Astrocyte of the spinal cord (primary cell): ENCODE measurements around the gene GNPTAB.
"Not testable (repeated sequence)": the region's sequence is repeated elsewhere in the genome, so short reads cannot be mapped to it uniquely, and the experiment has no call there.

Source experiments
- DNase-seq: peaks from one replicate; pipeline ENCODE4 v3.0.0; 2011; ENCODE audit warnings: low read depth, low spot score
- H3K4me3 ChIP-seq: 2 replicates; pipeline ENCODE4 v1.5.1; 2011; ENCODE audit warnings: low read depth, mild to moderate bottlenecking, low read length, moderate library complexity
- CTCF ChIP-seq: IDR thresholded peaks from 2 replicates; pipeline ENCODE4 v1.5.1; 2012; ENCODE audit warnings: low read depth, mild to moderate bottlenecking, low read length, inconsistent platforms
- in situ Hi-C: cut with HindIII; loops from 2 replicates; pipeline ENCODE4 v1.10.0; 2017; ENCODE audit warnings: low sequenced_read_pairs

The GNPTAB gene

GRCh38 chr12:101823891-101824290 lies 6.9 kb downstream of the GNPTAB start:
- no peak for DNase-seq
- H3K4me3 ChIP-seq = no peak overlapping the region
- TF ChIP-seq CTCF = no peak
- in situ Hi-C loops = no loop called here

GRCh38 chr12:101823039-101823438 lies 7.7 kb downstream of the GNPTAB start:
- TF ChIP-seq CTCF = no peak
- in situ Hi-C loops = no loop called here
- no peak for DNase-seq
- no peak overlapping the region for H3K4me3 ChIP-seq

- no peak overlapping the region for H3K4me3 ChIP-seq
- TF ChIP-seq CTCF = no peak
- DNase-seq = no peak
- in situ Hi-C loops = no loop called here
Observed at GRCh38 chr12:101819467-101819866, 11.3 kb downstream of the GNPTAB start.

GRCh38 chr12:101818689-101819088 lies 12.1 kb downstream of the GNPTAB start:
- DNase-seq, in situ Hi-C loops, H3K4me3 ChIP-seq: not testable (repeated sequence)

GRCh38 chr12:101813117-101813516 lies 17.6 kb downstream of the GNPTAB start:
- no peak overlapping the region for H3K4me3 ChIP-seq
- no peak for DNase-seq
- no peak for TF ChIP-seq CTCF
- in situ Hi-C loops = no loop called here

GRCh38 chr12:101812716-101813115 lies 18.0 kb downstream of the GNPTAB start:
- H3K4me3 ChIP-seq, DNase-seq, in situ Hi-C loops: not testable (repeated sequence)

GRCh38 chr12:101811342-101811741 lies 19.4 kb downstream of the GNPTAB start:
- H3K4me3 ChIP-seq, DNase-seq, in situ Hi-C loops: not testable (repeated sequence)

- in situ Hi-C loops = no loop called here
- TF ChIP-seq CTCF = no peak
- no peak for DNase-seq
- H3K4me3 ChIP-seq = no peak overlapping the region
Observed at GRCh38 chr12:101809208-101809607, 21.6 kb downstream of the GNPTAB start.
